GM19035 (cell line): ENCODE results near the gene JAKMIP1.
A peak's percentile ranks its signal among the peaks of the same experiment; 100 is the strongest.

Experiments
- ATAC-seq: cut with Tn5 transposase; IDR thresholded peaks from one replicate; pipeline ENCODE4 v1.9.1; 2021; ENCODE audit not compliant: unreplicated experiment

JAKMIP1 gene

DNA sequence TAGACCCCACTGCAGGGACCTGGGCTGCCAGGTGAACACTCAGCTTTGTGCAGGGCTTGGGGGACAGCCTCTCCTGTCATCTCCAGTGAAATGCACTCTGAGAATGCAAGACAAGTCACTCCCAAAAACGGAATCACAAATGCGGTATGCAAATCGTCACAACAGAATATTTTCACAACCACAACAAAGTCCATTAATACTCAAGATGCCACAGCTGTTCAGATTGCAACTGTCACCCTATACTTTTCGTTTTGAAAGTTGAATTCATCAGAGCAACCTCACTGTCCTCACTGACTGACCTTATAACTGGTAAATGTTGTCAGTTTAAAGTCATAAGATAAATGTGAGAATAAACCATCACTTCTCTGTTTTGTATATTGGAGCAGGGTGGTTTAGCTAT is 16.6 kb downstream of the JAKMIP1 start:
- ATAC-seq: peak; percentile 50

GRCh38 chr4:6182376-6183280 is 17.7 kb downstream of the JAKMIP1 start:
- no peak for ATAC-seq

DNA sequence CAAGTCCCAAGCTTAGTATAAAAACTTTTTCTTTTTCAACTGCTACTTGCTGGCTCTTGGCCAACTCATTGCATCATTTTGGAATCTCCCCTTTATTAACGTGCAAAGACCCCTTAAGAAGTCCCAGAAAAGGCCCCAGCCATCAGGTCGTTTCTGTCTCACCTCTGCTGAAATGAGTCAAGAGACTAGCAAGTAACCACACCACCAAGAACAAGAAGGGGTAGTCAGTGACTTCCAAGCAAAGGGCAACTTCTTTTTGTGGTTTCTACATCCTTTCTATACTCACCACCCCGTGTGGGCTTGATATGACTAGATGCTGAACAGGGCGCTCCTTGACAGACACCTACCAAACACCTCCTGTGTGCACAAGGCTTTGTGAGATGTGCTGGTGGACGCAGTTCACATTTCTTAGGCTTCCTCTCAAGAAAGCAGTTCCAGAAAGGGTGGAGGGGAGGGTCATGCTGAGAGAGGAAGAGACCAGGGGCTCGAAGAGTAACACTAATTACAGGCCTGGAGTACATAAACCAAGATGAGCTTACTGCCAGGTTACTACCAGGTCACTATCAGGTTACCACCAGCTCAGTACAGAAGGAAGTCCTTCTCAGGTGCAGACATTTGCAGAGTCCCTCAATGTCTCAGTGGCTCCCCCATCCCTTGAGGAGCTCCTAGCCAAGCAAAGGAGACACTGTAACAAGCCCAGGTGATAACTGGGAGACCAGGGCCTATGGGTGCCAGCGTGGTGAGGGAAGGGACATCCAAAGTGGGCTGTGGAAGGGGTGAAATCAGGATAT is 19.3 kb downstream of the JAKMIP1 start:
- peak; percentile 71 for ATAC-seq

GRCh38 chr4:6179362-6179761 is 21.0 kb downstream of the JAKMIP1 start:
- no peak for ATAC-seq

GRCh38 chr4:6178757-6179156 is 21.6 kb downstream of the JAKMIP1 start:
- no peak for ATAC-seq

GRCh38 chr4:6177587-6178197 is 22.7 kb downstream of the JAKMIP1 start:
- ATAC-seq: no peak

- ATAC-seq: no peak
Measured at GRCh38 chr4:6175426-6175825, 24.9 kb downstream of the JAKMIP1 start.

DNA sequence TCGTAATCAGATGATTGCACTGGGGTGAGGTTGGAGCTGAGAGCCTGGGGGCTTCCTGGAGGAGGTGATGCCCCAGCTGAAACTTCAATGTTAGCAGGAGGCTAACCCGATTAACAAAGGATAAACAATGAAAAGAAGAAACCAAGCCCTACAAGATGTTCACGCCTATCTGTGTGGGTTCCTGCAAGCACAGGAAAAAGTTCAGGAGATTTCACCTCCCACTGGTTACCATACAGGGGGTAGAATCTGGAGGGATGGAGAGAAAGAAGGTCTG is 27.5 kb downstream of the JAKMIP1 start:
- no peak for ATAC-seq

GRCh38 chr4:6172093-6172926 is 28.0 kb downstream of the JAKMIP1 start:
- no peak for ATAC-seq

DNA sequence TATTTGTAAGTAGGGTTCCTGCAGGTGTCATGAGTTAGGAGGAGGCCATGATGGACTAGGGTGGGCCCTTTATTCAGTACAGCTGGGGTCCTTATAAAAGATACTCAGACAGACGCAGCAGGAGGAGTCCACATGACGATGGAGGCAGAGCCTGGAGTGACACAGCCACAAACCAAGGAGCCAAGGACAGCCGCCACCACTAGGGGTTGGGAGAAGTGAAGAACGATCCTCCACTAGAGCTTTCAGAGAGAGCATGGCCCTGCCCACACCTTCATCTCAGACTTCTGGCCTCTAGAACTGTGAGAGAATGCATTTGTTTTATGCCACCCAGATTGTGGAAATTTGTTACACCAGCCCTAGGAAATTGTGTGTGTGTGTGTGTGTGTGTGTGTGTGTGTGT is 31.1 kb downstream of the JAKMIP1 start:
- ATAC-seq: no peak

- no peak for ATAC-seq
Measured at GRCh38 chr4:6165766-6166165, 34.6 kb downstream of the JAKMIP1 start.

DNA sequence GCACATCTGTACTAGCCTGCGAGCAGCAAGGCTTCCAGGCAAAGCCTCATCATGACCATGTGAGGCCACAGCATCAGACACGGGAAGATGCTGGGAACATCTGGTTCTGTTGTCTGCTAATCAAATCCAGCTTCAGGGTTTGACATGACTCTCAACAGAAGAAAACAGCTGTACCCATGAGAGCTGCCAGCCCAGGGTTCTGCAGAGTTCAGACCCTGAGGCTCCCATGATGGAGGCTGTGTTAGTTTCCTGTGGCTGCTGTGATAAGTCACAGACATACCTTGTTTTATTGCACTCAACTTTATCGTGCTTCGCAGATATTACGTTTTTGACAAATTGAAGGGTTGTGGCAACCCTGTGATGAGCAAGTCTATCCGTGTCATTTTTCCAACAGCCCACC is 37.5 kb downstream of the JAKMIP1 start:
- ATAC-seq: no peak

GRCh38 chr4:6161921-6162464 is 38.4 kb downstream of the JAKMIP1 start:
- ATAC-seq: no peak

GRCh38 chr4:6160536-6160935 is 39.8 kb downstream of the JAKMIP1 start:
- ATAC-seq: no peak

DNA sequence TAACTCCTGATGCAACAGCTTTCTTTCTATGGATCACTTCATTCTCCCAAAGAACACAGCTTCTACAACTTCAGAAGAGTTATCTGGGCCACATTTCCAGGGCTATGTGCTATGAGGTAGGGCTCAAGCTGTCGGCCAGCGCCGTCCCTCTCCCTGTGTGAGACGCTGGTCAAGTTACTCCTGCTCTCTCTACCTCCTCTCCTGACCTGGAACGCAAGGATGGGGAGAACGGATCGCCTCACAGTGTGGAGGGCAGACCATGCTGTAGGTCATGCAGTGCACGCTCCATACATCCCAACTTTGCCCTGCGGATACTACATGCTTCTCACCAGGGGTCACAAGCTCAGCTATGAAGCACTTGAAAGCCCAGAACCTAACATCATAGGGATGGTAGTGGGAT is 42.4 kb downstream of the JAKMIP1 start:
- ATAC-seq: no peak

GRCh38 chr4:6155996-6156750 is 44.2 kb downstream of the JAKMIP1 start:
- no peak for ATAC-seq

DNA sequence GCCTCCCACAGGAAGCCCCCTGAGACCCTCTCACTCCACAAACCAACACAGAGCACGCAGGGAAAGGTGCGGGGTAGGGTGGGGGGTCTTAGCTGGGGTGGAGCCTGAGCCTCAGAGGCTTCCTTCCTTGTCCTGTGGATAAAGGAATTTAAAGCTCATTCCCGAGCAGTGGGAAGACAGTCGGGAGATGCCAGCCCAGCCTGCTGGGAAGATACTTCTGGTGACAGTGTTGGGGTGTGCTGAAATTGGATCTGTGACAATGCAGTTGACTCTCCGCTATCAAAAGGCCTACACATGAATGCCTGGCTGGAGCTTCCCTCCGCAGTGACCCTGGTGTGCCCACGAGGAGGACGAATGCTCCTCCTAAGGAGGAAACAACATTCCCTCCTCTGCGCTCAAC is 45.5 kb downstream of the JAKMIP1 start:
- no peak for ATAC-seq

DNA sequence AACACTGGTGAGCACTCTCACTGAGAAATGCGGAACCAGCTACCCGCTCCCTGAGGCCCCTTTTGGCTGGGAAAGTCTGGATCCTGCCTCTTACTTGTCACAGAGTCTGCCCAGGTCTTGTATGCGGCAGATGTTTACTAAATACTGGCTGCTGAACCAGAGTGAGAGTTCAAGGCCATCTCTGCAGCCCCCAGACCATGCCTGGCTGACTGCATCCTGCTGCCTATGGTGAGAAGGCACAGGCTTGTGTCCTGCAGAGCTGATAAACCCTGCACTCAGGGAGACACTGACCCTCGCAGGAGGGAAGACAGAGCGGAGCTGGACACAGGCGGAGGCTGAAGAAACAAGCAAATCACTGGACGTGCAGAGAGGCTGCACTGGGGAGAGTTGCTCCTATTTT is 46.5 kb downstream of the JAKMIP1 start:
- ATAC-seq: no peak

DNA sequence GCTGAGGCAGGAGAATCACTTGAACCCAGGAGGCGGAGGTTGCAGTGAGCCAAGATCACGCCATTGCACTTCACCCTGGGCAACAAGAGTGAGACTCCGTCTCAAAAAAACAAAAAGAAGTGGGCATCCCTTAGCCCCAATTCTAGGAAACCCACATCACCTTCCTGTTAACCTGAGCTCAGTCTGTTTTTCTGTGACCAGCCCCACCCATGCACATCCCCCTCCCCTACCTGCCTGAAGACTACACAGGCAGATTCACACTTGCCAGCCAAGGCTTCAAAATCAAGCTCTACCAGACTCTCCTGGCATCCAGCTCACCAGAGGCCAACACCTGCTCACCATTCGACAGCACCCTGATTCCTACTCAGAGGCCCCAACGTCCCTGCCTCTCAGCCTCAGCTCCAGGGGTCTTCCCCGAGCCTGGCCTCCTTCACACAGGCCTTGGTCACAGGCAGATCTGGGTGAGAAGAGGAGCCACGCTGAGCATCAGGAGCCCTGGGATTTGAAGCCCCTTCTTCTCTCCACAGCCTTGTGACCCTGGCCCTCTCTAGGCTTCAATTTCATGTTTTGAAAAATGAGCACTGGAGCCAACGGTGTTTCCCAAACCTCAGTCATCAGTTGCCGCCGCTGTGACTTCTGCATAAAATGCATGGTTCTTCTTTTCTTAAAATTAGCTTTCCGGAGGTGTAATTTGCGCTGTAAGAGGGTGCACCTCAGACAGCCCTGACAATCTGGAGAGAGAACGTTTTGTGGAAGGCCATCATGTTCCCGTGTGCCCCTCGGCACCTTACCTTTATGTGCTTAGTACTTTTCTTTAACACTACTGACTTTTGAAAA is 47.3 kb downstream of the JAKMIP1 start:
- no peak for ATAC-seq
